H1 (cell line): ENCODE data around the gene NRM.

Source experiments
- CTCF ChIP-seq, 3 experiments: IDR thresholded peaks; 1 replicate in 2 of 3; 2 replicates in 1 of 3; pipeline versions ENCODE4 v1.5.1 to v1.6.1; 2011; ENCODE audit warnings: low read length in 3 of 3, mild to moderate bottlenecking in 3 of 3, inconsistent platforms in 2 of 3, low read depth in 1 of 3, moderate library complexity in 1 of 3; ENCODE audit not compliant: insufficient read depth in 1 of 3; ENCODE audit errors: control extremely low read depth in 1 of 3
- POLR2A ChIP-seq, 2 experiments: IDR thresholded peaks; 1 replicate in 1 of 2; 2 replicates in 1 of 2; pipeline ENCODE4 v1.6.1; 2011; ENCODE audit warnings: low read depth in 2 of 2, low read length in 2 of 2, mild to moderate bottlenecking in 2 of 2; ENCODE audit errors: control extremely low read depth in 1 of 2
- SIN3A ChIP-seq, 2 experiments: IDR thresholded peaks in 1 of 2; conservative IDR thresholded peaks in 1 of 2; 2 replicates each; pipeline ENCODE4 v1.6.1; 2011 to 2012; ENCODE audit warnings: low read length in 2 of 2, improper control_type of control experiment in 1 of 2, low read depth in 1 of 2, mild to moderate bottlenecking in 1 of 2

GRCh38 chr6:30685157-30686008 lies 5.4 kb downstream of the NRM start:
- TF ChIP-seq POLR2A (IDR thresholded peaks at IDR 0.05; ENCODE audit: control extremely low read depth in 1 of 2, low read depth in 2 of 2, low read length in 2 of 2): no peak
- TF ChIP-seq CTCF (IDR thresholded peaks at IDR 0.05; ENCODE audit: control extremely low read depth in 1 of 3, insufficient read depth in 1 of 3, low read depth in 1 of 3, low read length in 3 of 3): peak in 1 of 3 experiments; percentile 19; a peak in 1 of 4 replicates
- no peak; a peak in 1 of 4 replicates for TF ChIP-seq SIN3A (conservative IDR thresholded peaks at IDR 0.05 in 1 of 2, IDR thresholded peaks at IDR 0.05 in 1 of 2; ENCODE audit: low read depth in 1 of 2, low read length in 2 of 2)
